ENCODE measurements around the gene SDE2.
"Not testable (repeated sequence)": the region's sequence is repeated elsewhere in the genome, so short reads cannot be mapped to it uniquely, and the experiment has no call there.

The SDE2 gene

DNA sequence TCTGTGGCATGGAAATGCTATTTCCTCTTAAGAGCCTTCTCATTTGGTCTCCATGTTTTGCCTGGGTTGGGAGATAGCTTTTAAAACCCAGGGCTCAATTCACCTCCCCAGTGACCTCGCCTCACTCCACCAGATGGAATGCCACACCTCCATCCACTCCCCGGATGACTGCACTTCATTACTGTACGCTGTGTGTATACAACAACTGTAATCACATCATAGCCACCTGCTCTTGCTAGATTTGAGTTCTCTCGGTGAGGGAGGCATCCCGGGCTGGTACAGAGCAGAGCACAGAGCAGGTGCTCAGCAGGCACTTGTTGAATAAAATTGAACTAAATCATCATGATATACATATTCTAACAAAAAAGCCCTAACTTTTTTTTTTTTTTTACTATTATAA is 26.0 kb downstream of the SDE2 start:
- no peak for DNase-seq

DNA sequence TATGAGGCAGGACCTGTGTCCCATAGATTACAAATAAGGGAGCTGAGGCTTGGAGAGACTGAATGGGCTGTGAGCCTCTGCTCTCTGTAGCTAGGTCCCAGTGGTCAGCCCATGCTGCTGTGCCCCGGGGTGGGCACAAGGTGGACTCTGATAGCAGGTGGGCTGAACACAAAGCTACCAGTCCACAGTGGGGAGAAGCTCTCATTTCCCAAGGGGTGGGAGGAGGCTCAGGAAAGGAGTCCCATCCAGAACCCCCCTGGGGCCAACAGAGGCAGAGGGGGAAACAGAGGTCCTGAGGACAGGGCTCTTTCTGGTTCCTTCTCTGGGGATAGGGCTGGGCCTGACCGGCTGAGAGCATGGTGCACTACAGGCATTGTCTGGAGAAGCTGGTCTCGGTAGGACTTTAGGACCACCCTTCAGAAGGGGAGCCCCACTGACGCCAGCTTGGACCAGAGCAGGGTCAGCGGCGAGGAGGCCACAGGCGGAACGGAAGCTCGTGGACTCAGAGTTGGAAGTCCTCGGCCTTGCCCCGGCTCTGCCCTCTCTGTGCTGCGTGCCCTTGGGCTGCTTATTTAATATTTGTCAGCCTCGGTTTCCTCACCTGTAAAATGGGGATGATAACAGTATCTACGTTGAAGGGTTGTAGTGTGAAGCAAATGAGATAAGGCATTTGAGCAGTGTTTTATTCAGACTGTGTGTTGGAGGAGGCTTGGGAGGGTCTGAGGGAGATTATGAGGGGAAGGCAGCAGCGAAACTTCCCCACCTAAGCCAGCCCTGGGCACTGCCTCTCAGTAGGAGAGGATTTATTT is 26.6 kb downstream of the SDE2 start:
- DNase-seq, result no peak

- not testable (repeated sequence) for DNase-seq
These were observed 28.5 kb downstream of the SDE2 start for GRCh38 chr1:225970592-225971157.

DNA sequence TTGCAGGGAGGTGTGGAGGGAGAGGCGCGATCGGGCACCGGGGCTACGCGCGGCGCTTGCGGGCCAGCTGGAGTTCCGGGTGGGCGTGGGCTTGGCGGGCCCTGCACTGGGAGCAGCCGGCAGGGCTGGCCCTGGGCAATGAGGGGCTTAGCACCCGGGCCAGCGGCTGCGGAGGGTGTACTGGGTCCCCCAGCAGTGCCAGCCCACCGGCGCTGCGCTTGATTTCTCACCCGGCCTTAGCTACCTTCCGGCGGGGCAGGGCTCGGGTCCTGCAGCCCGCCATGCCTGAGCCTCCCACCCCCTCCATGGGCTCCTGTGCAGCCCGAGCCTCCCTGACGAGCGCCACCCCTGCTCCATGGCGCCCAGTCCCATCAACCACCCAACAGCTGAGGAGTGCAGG is 29.4 kb downstream of the SDE2 start:
- not testable (repeated sequence) for DNase-seq

DNA sequence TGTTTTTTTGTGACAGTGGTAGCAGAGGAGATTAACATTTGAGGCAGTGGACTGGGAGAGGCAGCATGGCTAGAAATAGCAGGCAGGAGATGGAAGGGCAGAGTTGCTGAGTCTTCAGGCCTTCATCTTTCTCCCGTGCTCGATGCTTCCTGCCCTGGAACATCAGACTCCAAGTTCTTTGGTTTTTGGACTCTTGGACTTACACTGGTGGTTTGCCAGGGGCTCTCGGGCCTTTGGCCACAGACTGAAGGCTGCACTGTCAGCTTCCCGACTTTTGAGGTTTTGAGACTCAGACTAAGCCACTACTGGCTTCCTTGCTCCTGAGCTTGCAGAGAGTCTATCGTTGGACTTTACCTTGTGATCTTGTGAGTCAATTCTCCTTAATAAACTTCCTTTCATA is 33.9 kb downstream of the SDE2 start:
- no peak for DNase-seq

DNA sequence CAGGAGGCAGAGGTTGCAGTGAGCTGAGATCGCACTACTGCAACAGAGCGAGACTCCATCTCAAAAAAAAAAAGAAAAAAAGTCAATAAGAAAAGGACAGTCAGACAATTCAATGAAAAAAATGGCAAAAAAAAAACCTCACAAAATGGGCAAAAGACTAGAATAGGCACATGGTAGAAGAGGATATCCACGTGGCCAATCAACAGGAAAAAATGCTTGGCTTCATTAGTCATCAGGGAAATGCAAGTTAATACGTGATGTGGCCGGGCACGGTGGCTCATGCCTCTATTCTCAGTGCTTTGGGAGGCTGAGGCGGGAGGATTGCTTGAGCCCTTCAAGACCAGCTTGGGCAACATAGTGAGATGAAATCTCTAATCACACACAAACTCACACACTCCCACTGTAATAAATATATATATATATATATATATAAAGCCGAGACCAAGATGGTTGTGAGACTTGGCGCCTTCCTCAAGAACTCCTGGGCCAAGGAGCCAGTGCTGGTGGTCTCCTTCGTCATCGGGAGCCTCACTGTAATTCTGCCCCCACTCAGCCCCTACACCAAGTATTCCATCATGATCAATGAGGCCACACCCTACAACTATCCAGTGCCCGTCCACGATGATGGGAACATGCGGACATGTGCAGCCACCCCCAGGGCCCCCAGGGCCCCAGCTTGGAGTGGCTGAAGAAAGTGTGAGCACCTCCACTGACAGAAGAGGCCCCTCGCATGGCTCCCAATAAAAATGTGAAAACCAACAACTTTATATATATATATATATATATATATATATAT is 35.2 kb downstream of the SDE2 start:
- DNase-seq, result no peak

- no peak for DNase-seq
These were observed 36.6 kb downstream of the SDE2 start for GRCh38 chr1:225962440-225962975.

- DNase-seq, result no peak
These were observed 37.3 kb downstream of the SDE2 start for GRCh38 chr1:225961659-225962439.

DNA sequence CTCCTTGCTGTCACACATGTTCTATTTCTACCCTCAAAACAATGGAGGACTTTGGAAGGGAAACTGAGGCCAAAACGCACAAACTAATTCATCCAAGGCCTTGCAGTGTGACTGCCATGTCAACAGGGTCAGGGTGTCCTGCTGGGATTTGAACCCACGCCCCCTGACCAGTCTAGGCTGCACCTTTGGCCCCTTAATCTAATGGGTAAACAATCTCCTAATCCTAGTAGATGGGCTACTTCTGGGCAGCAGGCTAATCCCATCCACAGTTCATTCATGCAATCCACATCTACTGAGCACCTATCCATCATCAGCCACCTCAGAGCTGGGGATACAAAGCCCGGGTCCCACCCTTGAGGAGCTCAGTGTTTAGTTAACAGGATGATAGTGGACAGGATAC is 41.1 kb downstream of the SDE2 start:
- no peak for DNase-seq

DNA sequence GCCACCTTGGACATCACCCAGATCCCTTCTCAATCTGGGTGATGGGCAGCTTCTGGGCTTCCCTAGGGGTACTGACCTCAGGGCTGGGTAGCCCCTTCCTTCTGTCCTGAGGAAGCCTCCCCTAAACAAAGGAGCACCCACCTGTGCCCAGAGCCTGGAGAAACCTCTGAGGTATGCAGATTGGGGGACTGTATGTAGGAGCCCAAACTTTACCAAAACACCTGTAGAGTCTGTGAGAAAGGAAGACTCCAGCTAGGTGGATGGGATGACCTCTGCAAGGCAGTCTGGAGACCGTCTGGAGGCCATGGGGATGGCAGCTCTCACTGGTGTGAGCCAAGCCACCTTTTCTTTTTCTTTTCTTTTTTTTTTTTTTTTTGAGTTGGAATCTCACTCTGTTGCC is 44.4 kb downstream of the SDE2 start:
- no peak for DNase-seq

DNA sequence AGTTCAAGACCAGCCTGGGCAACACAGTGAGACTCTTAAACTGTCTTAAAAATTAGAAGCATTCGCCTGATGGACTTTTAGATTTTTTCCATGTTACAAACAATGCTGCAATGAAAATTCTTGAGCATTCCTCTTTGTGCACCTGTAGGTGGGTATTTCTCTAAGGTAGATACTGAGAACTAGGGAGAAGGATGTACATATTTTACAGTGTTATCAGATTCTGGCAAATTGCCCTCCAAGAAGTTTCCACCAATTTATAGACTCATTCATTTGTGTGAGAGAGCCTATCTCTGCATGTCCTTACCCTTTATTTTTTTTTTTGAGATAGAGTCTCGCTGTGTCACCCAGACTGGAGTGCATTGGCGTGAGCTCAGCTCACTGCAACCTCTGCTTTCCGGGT is 45.8 kb downstream of the SDE2 start:
- no peak for DNase-seq

DNA sequence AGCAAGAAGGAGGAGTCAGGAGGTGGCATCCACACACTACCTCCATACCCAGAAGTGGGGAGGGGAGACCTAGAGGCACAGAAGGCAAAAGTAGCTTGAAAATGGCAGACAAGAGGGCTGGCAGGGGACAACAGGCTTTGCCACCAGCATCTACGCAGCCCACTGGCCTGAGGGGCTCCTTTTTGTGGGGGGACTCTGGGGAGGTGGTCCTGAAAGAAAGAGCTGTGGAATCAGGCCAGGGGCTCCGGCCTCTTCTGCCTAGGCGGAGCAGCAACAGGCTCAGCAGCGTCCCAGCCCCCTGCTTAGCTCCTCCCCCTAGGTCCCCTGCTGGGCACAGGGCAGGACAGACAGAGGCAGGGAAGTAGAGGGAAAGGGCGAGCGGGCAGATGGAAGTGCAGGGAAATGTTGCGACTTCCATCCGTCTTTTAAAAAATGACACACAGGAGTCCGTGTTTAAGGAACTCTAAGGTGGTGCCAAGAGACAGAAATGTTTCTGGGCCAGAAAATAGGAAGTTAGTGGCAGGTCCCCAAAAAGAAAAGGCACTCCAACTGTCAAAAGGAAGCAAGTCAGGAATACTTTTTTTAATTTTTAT is 48.1 kb downstream of the SDE2 start:
- no peak for DNase-seq

- DNase-seq, result no peak
These were observed 50.1 kb downstream of the SDE2 start for GRCh38 chr1:225949041-225949440.

- no peak for DNase-seq
These were observed 52.3 kb downstream of the SDE2 start for GRCh38 chr1:225946803-225947202.

GRCh38 chr1:225946082-225946620 is 53.0 kb downstream of the SDE2 start:
- no peak for DNase-seq

GRCh38 chr1:225945564-225945963 is 53.6 kb downstream of the SDE2 start:
- no peak for DNase-seq

DNA sequence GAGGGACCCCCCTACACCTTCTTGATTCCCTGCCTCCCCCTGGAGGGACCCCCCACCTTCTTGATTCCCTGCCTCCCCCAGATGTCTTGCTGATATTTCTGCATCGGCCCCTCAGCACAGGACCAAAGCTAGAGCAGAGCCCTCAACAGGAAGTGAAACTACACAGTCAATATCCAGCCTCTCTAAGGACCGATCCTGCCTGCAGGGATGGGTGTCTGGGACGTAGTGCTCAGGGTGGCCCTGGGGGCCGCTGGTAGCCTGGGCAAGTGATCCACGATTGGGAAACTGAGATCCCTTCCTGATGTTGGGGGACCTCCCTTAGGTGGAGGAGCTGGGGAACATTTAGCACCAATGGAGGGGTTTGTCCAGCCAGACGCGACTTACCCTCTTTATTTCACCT is 54.2 kb downstream of the SDE2 start:
- DNase-seq, result no peak

DNA sequence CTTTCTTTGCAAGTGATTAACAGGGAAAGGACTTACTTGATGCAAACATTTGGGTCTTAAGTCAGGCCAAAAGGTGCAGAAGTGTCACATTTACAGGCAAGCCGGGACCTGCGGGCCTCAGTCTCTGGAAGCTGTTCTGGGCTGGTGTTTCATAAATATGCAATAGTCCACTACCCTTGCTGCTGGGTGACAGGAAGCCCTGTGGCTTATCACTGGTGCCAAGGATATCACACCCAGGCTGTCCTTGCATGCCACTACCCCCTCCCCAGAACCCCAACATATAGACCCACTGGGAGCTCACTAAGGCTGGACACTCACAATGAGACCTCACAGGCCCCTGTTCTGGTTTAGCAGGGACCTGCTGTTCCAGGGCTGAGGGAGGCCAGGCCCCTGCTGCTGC is 54.8 kb downstream of the SDE2 start:
- no peak for DNase-seq

- DNase-seq, result no peak
These were observed 55.6 kb downstream of the SDE2 start for GRCh38 chr1:225943582-225943981.

DNA sequence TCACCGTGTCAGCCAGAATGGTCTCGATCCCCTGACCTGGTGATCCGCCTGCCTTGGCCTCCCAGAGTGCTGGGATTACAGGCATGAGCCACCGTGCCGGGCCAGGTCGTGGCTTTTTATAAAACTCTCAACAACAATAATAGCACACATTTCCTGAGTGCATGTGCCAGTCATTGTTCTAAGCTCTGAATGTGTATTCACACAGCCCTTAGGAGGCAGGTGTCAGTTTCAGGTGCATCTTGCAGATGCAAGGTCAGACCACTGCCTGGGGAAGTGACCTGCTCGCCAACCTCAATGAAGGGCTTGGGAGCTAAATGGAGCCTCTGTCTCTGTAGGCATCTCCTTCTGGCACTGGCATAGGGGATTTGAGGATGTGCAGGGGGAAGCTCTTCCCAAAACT is 56.6 kb downstream of the SDE2 start:
- DNase-seq, result no peak

GRCh38 chr1:225941942-225942222 is 57.3 kb downstream of the SDE2 start:
- DNase-seq, result no peak

DNA sequence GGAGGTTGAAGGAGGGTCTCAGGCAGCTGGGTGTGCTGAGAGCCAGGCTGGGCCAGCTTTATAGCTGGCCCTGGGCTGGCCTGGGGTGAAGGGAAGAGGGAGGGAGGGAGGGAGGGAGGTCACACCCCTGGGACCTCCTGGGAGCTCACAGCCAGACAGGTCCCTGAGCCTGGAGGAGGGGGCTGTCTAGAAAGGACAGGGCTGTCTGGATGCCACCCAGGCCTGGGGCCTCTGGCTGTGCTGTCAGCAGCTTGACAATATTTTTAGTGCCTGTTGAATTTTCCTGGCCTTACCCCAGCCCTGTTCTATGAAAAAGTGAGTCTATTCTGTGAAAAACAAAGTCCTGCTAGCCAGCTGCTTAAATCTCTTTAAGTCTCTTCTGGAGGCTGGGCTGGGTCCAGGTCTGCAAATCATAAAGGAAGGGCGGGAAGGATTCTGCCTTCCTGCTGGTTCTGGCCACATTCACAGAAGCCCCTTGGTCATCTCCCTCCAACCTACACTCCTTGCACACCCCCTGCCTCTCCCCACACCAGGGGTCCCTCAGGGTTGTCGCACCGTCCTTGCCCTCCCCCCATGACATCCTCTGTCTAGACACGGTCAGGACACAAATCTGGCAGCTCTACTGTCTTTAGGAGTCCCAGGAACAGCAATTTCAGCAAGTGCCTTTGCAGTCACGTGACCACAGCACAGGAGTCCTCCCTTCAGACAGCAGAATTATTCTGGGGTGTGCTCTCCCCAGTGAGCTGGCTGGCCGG is 57.8 kb downstream of the SDE2 start, which contains the start of gene LEFTY2:
Gene LEFTY2, minus strand, starts transcription at position 34 of the 755 bp plus-strand sequence. CDS start 80 bp downstream, outside the sequence.
- no peak for DNase-seq
